HG03159 (cell line): Measurements from ENCODE around the gene CYTH3.
"Not testable (repeated sequence)": the region's sequence is repeated elsewhere in the genome, so short reads cannot be mapped to it uniquely, and the experiment has no call there.

Source experiments
- ATAC-seq: cut with Tn5 transposase; IDR thresholded peaks from one replicate; pipeline ENCODE4 v1.9.1; 2021; ENCODE audit warnings: mild to moderate bottlenecking, moderate library complexity; ENCODE audit not compliant: unreplicated experiment

Gene CYTH3

GRCh38 chr7:6283391-6284054 lies 11.1 kb upstream of the CYTH3 start:
- ATAC-seq: not testable (repeated sequence)

DNA sequence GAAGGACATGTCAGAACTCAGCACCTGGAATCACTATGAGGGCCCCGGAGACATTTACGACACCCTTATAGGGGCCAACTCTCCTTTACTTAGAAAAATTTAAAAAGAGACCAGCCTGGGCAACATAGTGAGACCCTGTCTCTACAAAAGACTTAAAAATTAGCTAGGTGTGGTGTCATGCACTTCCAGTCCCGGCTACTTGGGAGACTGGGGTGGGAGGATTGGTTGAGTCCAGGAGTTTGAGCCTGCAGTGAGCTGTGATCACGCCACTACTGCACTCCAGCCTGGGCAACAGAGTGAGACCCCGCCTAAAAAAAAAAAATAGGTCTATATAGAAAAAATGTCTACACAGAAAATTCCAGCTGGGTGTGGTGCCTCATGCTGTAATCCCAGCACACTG lies 7.5 kb upstream of the CYTH3 start:
- ATAC-seq: no peak

- ATAC-seq: no peak
Measured at GRCh38 chr7:6279341-6279740, 6.9 kb upstream of the CYTH3 start.

GRCh38 chr7:6278749-6279310 lies 6.4 kb upstream of the CYTH3 start:
- no peak for ATAC-seq

DNA sequence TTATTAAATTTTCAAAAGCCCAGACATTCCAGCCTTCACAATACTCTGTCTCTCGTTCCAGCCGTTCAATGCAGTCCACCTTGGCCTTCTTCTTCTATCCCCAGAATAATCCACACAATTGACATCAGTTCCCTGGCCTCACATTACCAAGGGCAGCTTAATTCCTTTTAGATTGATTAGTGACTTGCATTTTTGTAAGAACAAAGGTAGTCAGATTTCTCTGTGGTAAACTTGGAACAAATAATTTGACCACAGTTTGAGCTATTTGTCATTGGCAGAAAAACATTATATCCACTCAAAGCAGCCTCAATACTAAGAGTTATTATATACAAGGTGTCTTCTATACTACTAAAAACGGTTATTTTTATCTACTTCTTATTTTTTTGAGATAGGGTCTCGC lies 5.1 kb upstream of the CYTH3 start:
- ATAC-seq: no peak

GRCh38 chr7:6276911-6277408 lies 4.5 kb upstream of the CYTH3 start:
- no peak for ATAC-seq

DNA sequence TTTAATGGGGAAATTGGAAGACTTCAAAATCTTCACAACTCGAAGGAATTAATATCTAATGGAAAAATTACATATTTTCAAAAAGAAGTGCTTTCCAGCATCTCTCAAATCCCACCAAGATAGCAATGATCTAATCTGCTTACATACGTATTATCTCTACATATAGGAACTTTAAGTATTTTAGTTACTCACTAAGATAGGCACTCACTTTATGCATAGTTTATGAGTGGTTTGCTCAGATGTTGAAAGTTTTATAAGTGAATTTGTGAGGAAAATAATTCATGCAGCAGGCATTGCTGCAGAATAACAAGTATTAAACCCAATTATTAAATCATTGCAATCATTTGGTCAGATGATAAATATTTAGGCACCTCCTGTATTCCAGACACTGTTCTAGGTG lies 2.3 kb upstream of the CYTH3 start:
- no peak for ATAC-seq

DNA sequence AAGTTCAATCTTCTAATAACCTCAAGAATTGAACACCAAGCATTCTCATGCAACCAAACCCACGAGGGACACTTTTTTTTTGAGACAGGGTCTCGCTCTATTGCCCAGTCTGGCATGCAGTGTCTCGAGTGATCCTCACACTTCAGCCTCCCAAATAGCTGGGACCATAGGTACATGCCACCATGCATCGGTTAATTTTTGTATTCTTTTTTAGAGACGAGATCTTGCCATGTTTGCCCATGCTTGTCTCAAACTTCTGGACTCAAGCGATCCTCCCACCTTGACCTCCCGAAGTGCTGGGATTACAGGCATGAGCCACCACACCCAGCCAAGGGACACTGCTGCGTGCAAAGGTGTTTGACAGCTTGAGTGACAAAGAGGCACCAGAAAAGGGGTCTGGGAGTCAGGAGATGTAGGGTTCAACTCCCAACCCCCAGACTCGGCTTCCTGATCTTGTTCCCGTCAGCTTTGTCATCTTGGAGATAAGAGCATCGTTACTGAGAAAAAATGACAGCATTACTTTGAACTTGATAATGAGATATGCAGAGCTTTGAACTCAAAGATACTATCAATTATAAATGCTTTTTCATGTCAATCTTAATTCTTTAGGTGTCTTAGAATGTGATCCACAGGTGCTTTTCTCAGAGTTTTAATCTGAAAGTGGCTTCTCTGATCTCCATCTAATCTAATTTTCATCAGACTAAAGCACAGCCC lies 1.6 kb upstream of the CYTH3 start:
- no peak for ATAC-seq

GRCh38 chr7:6273380-6273837 lies 985 bp upstream of the CYTH3 start:
- no peak for ATAC-seq

- ATAC-seq: no peak
Measured at GRCh38 chr7:6271694-6272440, 557 bp downstream of the CYTH3 start.

GRCh38 chr7:6271060-6271658 lies 1.3 kb downstream of the CYTH3 start:
- ATAC-seq: no peak

DNA sequence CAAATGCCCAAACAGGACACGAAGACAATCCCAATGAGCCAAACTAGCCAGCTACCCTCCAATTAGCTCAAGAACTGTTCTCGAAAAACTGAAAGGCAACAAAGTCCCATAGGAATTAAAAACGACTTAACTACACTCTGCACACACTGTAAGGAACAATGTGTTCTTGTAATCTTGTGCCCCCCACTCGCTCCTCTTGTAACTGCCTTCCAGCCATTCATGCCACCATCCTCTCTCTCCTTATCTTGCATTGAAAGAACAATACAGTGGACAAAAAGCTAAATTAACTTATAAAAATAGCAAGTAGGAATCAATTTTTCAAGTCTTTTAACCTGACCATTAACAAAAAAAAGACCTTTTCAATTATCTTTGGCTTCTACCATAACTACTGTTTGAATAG lies 2.9 kb downstream of the CYTH3 start:
- no peak for ATAC-seq

DNA sequence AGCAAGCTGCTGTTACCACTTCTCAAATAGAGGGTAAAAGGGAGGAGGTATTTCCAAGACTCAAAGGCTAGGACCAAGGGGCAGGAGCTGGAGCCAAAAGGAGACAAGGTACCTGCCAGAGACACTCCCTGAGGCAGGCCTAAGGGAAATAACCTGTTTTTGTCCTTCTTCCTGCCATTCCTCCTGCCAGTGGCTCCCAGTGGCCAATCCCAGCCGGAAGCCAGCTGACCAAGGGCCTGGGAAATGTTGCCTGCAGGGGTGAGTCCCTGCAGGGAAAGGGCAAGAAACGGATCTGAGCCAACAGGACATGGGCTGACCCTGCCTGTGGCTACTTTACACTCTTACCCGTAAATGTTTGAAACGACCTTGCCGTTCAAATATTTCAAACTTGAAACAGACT lies 3.5 kb downstream of the CYTH3 start:
- ATAC-seq: no peak

DNA sequence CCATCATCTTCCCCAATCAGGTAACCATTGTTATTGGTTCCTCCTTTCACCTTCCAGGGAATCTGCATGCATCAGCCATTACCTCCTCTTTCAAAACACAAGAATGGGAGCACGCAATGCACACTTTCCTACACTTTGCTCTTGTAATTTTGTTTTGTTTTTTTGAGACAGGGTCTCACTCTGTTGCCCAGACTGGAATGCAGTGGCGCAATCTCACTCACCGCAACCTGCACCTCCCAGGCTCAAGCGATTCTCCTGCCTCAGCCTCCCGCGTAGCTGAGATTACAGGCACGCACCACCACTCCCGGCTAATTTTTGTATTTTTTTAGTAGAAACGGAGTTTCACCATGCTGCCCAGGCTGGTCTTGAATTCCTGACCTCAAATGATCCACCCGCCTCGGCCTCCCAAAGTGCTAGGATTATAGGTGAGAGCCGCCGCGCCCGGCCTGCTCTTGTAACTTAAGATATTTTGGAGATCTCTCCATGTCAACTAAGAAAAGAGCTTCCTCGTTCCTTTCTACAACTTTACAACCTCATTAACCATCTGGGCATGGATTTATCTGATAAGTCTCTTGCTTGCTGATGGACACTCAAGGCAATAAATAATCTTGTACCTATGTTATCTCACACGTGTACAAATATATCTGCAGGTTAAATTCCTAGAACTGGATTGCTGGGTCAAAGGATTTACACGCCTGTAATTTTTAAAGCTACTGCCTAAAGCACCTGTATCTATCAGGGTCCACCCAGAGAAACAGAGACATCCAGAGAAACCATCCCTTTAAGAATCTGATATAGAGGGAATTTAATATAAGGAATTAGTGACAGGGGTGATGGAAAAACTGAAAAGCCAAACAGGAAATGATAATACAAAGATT lies 4.2 kb downstream of the CYTH3 start:
- no peak for ATAC-seq

GRCh38 chr7:6266699-6267098 lies 5.7 kb downstream of the CYTH3 start:
- ATAC-seq: no peak

DNA sequence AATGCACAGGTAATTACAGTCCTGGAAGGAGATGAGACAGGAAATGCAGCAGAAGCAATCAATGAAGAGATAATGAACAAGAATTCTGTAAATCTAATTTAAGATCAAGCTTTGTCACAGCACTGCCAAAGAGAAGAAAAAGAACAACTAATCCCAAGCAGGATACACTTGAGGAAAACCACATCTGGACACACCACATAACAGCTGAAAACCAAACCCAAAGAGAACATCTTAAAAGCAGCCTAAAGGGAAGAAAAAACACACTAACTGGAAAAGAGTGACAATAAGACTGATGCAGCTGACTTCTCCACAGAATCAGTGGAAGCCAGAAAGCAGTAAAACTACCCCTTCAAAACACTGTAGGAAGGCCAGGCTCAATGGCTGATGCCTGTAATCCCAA lies 10.2 kb downstream of the CYTH3 start:
- ATAC-seq: no peak

GRCh38 chr7:6261699-6262098 lies 10.7 kb downstream of the CYTH3 start:
- ATAC-seq: no peak

DNA sequence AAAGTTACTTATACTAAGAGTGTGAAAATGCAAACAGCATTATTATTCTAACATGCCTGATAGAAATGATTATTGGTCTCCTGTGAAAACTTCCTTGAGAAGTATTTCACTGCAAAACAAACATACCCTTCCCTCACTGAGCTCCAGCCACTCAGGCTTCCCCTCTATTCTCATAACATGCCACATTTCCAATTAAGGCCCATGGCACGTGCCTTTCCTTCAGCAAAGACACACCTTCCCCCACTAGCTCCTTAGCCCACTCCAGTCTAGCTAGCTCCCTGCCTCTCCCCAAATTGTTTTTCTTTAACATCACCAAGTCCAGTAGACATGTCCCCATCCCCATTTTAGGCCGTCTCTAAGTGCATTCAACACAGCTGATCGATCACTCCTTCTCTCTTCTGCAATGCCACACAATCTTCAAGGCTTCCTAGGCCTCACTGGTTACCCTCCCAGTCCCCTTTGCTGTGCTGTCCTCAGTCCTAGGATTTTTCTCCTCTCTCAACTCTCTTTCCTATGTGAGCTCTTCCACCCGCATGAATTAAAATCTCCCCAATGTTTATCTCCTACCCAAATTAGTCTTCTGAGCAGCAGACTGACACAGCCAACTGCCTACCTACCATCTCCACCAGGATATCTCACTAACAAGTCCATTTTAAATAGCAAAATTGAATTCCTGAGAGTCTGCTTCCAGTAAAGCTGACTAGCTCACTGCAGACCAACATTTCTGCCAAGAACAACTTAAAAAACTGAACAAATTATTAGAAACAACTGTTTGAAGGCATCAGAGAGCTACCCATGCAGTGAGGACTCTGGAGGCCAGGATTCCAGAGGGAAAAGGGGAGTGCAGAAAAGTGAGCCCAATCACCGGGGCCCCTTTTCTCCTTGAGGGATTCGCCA lies 11.9 kb downstream of the CYTH3 start:
- ATAC-seq: no peak

DNA sequence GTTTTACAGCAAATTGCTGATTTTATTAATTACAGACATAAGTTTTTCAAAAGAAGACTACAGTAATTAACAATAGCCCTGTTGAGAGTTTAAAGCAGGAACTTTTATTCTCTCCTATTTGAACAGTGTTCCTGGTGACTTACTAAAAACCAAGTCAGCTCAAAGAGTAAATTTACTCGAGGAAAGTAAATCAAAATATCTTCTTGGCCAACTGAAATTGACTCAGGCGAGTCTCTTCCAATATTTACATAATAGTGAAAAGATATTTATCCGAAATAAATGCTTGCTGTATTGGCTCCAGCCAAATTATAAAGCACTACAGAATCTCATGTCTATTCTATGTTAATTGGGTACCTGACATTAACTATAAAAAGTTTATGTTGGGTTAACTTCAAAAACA lies 13.2 kb downstream of the CYTH3 start:
- ATAC-seq: no peak
